ENCODE data around the gene RNU6-9.

The RNU6-9 gene

DNA sequence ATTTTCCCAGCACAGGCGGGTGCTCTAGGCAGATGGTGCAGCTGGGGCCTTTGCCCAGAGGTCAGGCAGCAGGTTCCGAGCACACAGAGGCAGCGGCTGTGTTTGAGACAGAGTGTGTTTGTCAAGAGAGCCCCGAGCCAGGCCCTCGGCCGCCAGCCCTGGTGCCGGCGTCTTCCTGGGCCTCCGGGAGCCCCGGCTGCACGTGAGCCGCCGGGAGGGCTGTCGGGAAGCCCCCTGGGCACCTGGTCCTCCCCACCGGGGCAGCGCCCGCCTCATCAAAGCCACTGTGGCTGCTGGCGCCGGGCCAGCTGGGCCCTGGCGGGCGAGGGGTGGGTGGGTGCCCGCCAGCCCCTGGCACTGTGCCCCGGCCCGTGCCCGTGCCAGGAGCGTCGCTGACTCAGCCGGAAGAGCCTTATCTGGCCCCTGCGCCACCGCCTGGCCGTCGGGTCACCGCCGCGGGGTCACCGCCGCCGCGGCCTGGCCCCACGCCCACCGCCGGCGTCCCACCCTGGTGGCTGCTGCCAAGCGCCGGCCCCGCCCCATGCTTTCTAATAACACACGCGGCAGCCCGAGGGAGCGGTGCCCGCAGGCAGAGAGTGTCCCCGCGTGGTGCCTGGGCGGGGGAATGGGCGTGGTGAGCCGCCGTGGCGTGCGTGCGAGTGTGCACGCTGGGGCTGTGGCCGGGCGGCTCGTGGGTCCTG, 47.5 kb downstream of the RNU6-9 start:
- Histone ChIP-seq H3K4me3 (ENCODE audit: low read depth, low read length) (no peak overlapping the region), H3K36me3 (peaks cover 27% of the 10 kb centered on the region), H3K27ac (no peak overlapping the region)

DNA sequence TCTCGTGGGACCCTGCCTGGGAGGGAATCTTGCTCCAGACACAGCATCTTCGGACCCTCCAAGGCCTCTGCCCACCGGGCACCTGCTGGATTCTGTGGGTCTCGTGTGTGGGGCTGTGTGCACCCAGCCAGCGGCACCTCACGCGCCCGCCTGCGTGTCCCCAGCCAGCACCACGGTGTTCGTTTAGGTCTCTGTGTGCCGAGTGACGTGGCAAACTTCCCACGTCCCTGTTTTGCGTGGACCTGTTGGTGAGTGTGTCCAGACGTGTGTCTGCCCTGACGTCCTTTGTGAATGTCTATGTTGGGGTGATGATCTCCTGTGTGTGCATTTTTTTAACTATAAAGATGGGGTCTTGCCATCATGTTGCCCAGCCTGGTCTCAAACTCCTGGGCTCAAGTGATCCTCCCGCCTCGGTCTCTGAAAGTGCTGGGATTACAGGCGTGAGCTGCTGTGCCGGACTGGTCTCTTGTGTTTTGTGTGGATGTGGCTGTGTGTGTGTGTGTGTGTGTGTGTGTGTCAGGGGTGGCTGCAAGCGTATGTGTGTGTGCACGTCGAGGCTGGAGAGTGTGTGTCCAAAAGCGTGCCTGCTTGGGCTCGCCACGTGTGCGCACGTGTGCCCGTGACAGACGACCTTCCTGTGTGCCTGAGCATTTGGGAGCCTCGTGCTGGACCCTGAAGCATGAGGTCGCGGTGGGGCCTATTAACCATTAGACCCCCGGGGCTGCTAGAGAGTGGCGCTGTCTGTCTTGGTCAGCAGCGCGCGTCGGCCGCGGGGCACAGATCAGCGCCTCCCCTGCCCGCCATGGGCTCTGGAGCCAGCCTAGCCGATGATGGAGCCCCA, 48.2 kb downstream of the RNU6-9 start:
- no peak for DNase-seq
- H3K9me3 ChIP-seq (ENCODE audit: severe bottlenecking): no peaks in the 10 kb centered on the region
- H3K27me3 ChIP-seq (ENCODE audit: insufficient read depth, low read depth, severe bottlenecking): no peaks in the 10 kb centered on the region
- TF ChIP-seq, protein P1, sequence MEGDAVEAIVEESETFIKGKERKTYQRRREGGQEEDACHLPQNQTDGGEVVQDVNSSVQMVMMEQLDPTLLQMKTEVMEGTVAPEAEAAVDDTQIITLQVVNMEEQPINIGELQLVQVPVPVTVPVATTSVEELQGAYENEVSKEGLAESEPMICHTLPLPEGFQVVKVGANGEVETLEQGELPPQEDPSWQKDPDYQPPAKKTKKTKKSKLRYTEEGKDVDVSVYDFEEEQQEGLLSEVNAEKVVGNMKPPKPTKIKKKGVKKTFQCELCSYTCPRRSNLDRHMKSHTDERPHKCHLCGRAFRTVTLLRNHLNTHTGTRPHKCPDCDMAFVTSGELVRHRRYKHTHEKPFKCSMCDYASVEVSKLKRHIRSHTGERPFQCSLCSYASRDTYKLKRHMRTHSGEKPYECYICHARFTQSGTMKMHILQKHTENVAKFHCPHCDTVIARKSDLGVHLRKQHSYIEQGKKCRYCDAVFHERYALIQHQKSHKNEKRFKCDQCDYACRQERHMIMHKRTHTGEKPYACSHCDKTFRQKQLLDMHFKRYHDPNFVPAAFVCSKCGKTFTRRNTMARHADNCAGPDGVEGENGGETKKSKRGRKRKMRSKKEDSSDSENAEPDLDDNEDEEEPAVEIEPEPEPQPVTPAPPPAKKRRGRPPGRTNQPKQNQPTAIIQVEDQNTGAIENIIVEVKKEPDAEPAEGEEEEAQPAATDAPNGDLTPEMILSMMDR (IDR thresholded peaks at IDR 0.05; ENCODE audit: low read depth, low read length): no peak
- H3K36me3 ChIP-seq: peaks cover 21% of the 10 kb centered on the region
- no peak overlapping the region for H3K27ac ChIP-seq
- H3K4me3 ChIP-seq (ENCODE audit: low read depth, low read length): no peak overlapping the region

More for the DNA sequence above, 47.5 kb downstream of the RNU6-9 start:
- Histone ChIP-seq H3K9me3 (ENCODE audit: severe bottlenecking) (no peaks in the 10 kb centered on the region), H3K27me3 (ENCODE audit: insufficient read depth, low read depth, severe bottlenecking) (no peaks in the 10 kb centered on the region)
- TF ChIP-seq, protein P1 (IDR thresholded peaks at IDR 0.05; ENCODE audit: low read depth, low read length): no peak
- no peak for DNase-seq

DNA sequence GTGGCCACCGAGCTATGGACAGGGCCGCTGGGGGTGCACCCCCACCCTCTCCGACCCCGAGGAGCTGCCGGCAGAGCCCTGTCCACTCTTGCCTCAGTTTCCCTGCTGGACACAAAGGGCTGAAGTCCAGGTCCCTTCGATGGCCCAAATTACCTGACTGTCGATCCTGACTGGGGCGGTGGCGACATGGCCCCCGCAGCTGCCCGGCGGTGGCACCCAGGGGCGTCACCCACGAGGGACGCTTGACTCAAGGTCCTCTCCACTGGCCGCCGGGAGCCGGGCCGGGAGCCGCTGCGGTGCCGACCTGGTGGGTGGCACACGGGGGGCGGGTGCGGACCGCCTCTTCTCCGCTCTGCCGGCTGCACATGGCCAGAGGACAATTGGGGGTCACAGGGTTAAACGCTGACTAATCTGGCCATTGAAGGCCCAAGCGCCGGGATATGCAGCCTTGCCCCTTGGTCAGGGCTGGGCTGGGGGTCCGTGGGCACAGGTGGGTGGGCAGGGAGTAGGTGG, 48.9 kb downstream of the RNU6-9 start:
- Histone ChIP-seq H3K36me3 (peaks cover 18% of the 10 kb centered on the region), H3K9me3 (ENCODE audit: severe bottlenecking) (no peaks in the 10 kb centered on the region), H3K27me3 (ENCODE audit: insufficient read depth, low read depth, severe bottlenecking) (no peaks in the 10 kb centered on the region), H3K4me3 (ENCODE audit: low read depth, low read length) (no peak overlapping the region), H3K27ac (no peak overlapping the region)
- DNase-seq: no peak
- TF ChIP-seq, protein P1 (IDR thresholded peaks at IDR 0.05; ENCODE audit: low read depth, low read length): no peak
